TTC549 (cell line): Measurements from ENCODE around the gene COA5.

Source experiments
- FAIRE-seq: peaks from 2 replicates; lab custom pipeline; 2012; peaks lifted over from hg19 to GRCh38; lab: Jason Lieb, UNC

Gene COA5

GRCh38 chr2:98550165-98550564 is 58.1 kb downstream of the COA5 start:
- FAIRE-seq = no peak
